ENCODE results near the gene SMPD1. TPM values are rescaled to one million over a fixed set of nuclear protein-coding genes. Genes with fewer than 3 reads are reported as not detected.
"Not testable (repeated sequence)": the region's sequence is repeated elsewhere in the genome, so short reads cannot be mapped to it uniquely, and the experiment has no call there.

SMPD1 gene
- total RNA-seq, 1 donor from 2014 or later = 16.0 TPM

- no peaks in the 10 kb centered on the region for H3K36me3 Mint-ChIP-seq (ENCODE audit: low read depth)
- no peaks in the 10 kb centered on the region for H3K9me3 Mint-ChIP-seq
- H3K27me3 Mint-ChIP-seq (ENCODE audit: low read depth) = no peaks in the 10 kb centered on the region
- peaks cover 3% of the 10 kb centered on the region for H3K4me1 Mint-ChIP-seq (ENCODE audit: low read depth)
- intact Hi-C loops (cut with micrococcal nuclease) = loop anchor here (2.0 kb wide), 1 partner anchor 64 kb away; no protein-coding TSS in a partner anchor
- H3K4me3 Mint-ChIP-seq (ENCODE audit: low read depth) = no peak overlapping the region
- H3K27ac Mint-ChIP-seq = no peak overlapping the region
- DNase-seq (ENCODE audit: low spot score) = peak; percentile 59
These were observed 27.2 kb upstream of the SMPD1 start for GRCh38 chr11:6362873-6363678.

- Mint-ChIP-seq H3K27me3 (ENCODE audit: low read depth) (no peaks in the 10 kb centered on the region), H3K36me3 (ENCODE audit: low read depth) (no peaks in the 10 kb centered on the region), H3K9me3 (no peaks in the 10 kb centered on the region), H3K27ac (no peak overlapping the region), H3K4me3 (ENCODE audit: low read depth) (no peak overlapping the region), H3K4me1 (ENCODE audit: low read depth) (no peaks in the 10 kb centered on the region)
- intact Hi-C loops (cut with micrococcal nuclease) = no loop called here
- DNase-seq (ENCODE audit: low spot score) = no peak
These were observed 24.6 kb upstream of the SMPD1 start for GRCh38 chr11:6365659-6366058.

GRCh38 chr11:6371825-6372224, 18.4 kb upstream of the SMPD1 start:
- H3K36me3 Mint-ChIP-seq (ENCODE audit: low read depth) = no peaks in the 10 kb centered on the region
- no peak overlapping the region for H3K4me3 Mint-ChIP-seq (ENCODE audit: low read depth)
- no peak overlapping the region for H3K27ac Mint-ChIP-seq
- H3K4me1 Mint-ChIP-seq (ENCODE audit: low read depth) = peaks cover 4% of the 10 kb centered on the region
- intact Hi-C loops (cut with micrococcal nuclease) = no loop called here
- no peaks in the 10 kb centered on the region for H3K9me3 Mint-ChIP-seq
- no peaks in the 10 kb centered on the region for H3K27me3 Mint-ChIP-seq (ENCODE audit: low read depth)
- DNase-seq (ENCODE audit: low spot score) = no peak

GRCh38 chr11:6377902-6378639, 12.2 kb upstream of the SMPD1 start:
- Mint-ChIP-seq H3K27me3 (ENCODE audit: low read depth) (no peaks in the 10 kb centered on the region), H3K4me1 (ENCODE audit: low read depth) (peaks cover 26% of the 10 kb centered on the region), H3K27ac (peak overlapping the region; percentile 60), H3K9me3 (no peaks in the 10 kb centered on the region), H3K36me3 (ENCODE audit: low read depth) (no peaks in the 10 kb centered on the region), H3K4me3 (ENCODE audit: low read depth) (no peak overlapping the region)
- intact Hi-C loops (cut with micrococcal nuclease) = loop anchor here (2.0 kb wide), 1 partner anchor 103 kb away; the partner anchor contains the start of genes ARFIP2 and TIMM10B
- DNase-seq (ENCODE audit: low spot score) = no peak

- H3K27me3 Mint-ChIP-seq (ENCODE audit: low read depth) = no peaks in the 10 kb centered on the region
- DNase-seq (ENCODE audit: low spot score) = no peak
- no peaks in the 10 kb centered on the region for H3K9me3 Mint-ChIP-seq
- no peaks in the 10 kb centered on the region for H3K36me3 Mint-ChIP-seq (ENCODE audit: low read depth)
- peak overlapping the region; percentile 60 for H3K27ac Mint-ChIP-seq
- no peak overlapping the region for H3K4me3 Mint-ChIP-seq (ENCODE audit: low read depth)
- intact Hi-C loops (cut with micrococcal nuclease) = loop anchor here (2.0 kb wide), 1 partner anchor 102 kb away; the partner anchor contains the start of genes ARFIP2 and TIMM10B
- H3K4me1 Mint-ChIP-seq (ENCODE audit: low read depth) = peaks cover 26% of the 10 kb centered on the region
These were observed 11.7 kb upstream of the SMPD1 start for GRCh38 chr11:6378640-6378989.

GRCh38 chr11:6385046-6385777, 5.1 kb upstream of the SMPD1 start:
- no peaks in the 10 kb centered on the region for H3K9me3 Mint-ChIP-seq
- H3K27ac Mint-ChIP-seq = no peak overlapping the region
- no peaks in the 10 kb centered on the region for H3K27me3 Mint-ChIP-seq (ENCODE audit: low read depth)
- no peak for DNase-seq (ENCODE audit: low spot score)
- intact Hi-C loops (cut with micrococcal nuclease) = no loop called here
- H3K36me3 Mint-ChIP-seq (ENCODE audit: low read depth) = no peaks in the 10 kb centered on the region
- H3K4me3 Mint-ChIP-seq (ENCODE audit: low read depth) = no peak overlapping the region
- peaks cover 13% of the 10 kb centered on the region for H3K4me1 Mint-ChIP-seq (ENCODE audit: low read depth)

GRCh38 chr11:6387811-6388599, 2.3 kb upstream of the SMPD1 start:
- Mint-ChIP-seq H3K27me3 (ENCODE audit: low read depth) (no peaks in the 10 kb centered on the region), H3K4me3 (ENCODE audit: low read depth) (no peak overlapping the region), H3K27ac (no peak overlapping the region), H3K36me3 (ENCODE audit: low read depth) (peaks cover 12% of the 10 kb centered on the region), H3K9me3 (no peaks in the 10 kb centered on the region), H3K4me1 (ENCODE audit: low read depth) (peaks cover 23% of the 10 kb centered on the region)
- no peak for DNase-seq (ENCODE audit: low spot score)
- intact Hi-C loops (cut with micrococcal nuclease) = no loop called here

GRCh38 chr11:6388748-6389147, 1.5 kb upstream of the SMPD1 start:
- no peak overlapping the region for H3K27ac Mint-ChIP-seq
- peaks cover 24% of the 10 kb centered on the region for H3K4me1 Mint-ChIP-seq (ENCODE audit: low read depth)
- H3K36me3 Mint-ChIP-seq (ENCODE audit: low read depth) = peaks cover 18% of the 10 kb centered on the region
- no peaks in the 10 kb centered on the region for H3K27me3 Mint-ChIP-seq (ENCODE audit: low read depth)
- H3K9me3 Mint-ChIP-seq = no peaks in the 10 kb centered on the region
- intact Hi-C loops (cut with micrococcal nuclease) = loop anchor here (1.0 kb wide), 1 partner anchor 68 kb away; the partner anchor contains the start of gene CAVIN3
- H3K4me3 Mint-ChIP-seq (ENCODE audit: low read depth) = no peak overlapping the region
- no peak for DNase-seq (ENCODE audit: low spot score)

- Mint-ChIP-seq H3K4me3 (ENCODE audit: low read depth) (peak overlapping the region; percentile 87), H3K36me3 (ENCODE audit: low read depth) (peaks cover 27% of the 10 kb centered on the region), H3K4me1 (ENCODE audit: low read depth) (peaks cover 24% of the 10 kb centered on the region), H3K9me3 (no peaks in the 10 kb centered on the region), H3K27ac (peak overlapping the region; percentile 65), H3K27me3 (ENCODE audit: low read depth) (no peaks in the 10 kb centered on the region)
- DNase-seq (ENCODE audit: low spot score) = no peak
- intact Hi-C loops (cut with micrococcal nuclease) = loop anchor here (1.0 to 5.0 kb wide), 5 partner anchors 11 to 222 kb away; partner anchors contain the start of genes APBB1, ARFIP2, TAF10 and TIMM10B
These were observed 620 bp downstream of the SMPD1 start for GRCh38 chr11:6390718-6391469.

- no peak overlapping the region for H3K27ac Mint-ChIP-seq
- H3K9me3 Mint-ChIP-seq = no peaks in the 10 kb centered on the region
These were observed 1.4 kb downstream of the SMPD1 start for GRCh38 chr11:6391537-6392134.

GRCh38 chr11:6392251-6392650, 2.0 kb downstream of the SMPD1 start:
- not testable (repeated sequence) for H3K27ac Mint-ChIP-seq; H3K9me3 Mint-ChIP-seq; H3K27me3 Mint-ChIP-seq (ENCODE audit: low read depth); DNase-seq (ENCODE audit: low spot score)
- Mint-ChIP-seq H3K4me1 (ENCODE audit: low read depth) (peaks cover 26% of the 10 kb centered on the region), H3K4me3 (ENCODE audit: low read depth) (peak overlapping the region; percentile 40), H3K36me3 (ENCODE audit: low read depth) (peaks cover 31% of the 10 kb centered on the region)
- intact Hi-C loops (cut with micrococcal nuclease) = loop anchor here (5.0 kb wide), 1 partner anchor 45 kb away; no protein-coding TSS in a partner anchor

More at GRCh38 chr11:6391537-6392134, 1.4 kb downstream of the SMPD1 start:
- H3K36me3 Mint-ChIP-seq (ENCODE audit: low read depth) = peaks cover 30% of the 10 kb centered on the region
- no peak for DNase-seq (ENCODE audit: low spot score)
- intact Hi-C loops (cut with micrococcal nuclease) = loop anchor here (2.0 to 5.0 kb wide), 2 partner anchors 46 to 221 kb away; partner anchors contain the start of gene TAF10
- no peaks in the 10 kb centered on the region for H3K27me3 Mint-ChIP-seq (ENCODE audit: low read depth)
- H3K4me3 Mint-ChIP-seq (ENCODE audit: low read depth) = peak overlapping the region; percentile 87
- peaks cover 26% of the 10 kb centered on the region for H3K4me1 Mint-ChIP-seq (ENCODE audit: low read depth)

Data from activated T-helper 2 cell treated with anti-CD3 and anti-CD28 coated beads, Interferon-gamma antibody, Interleukin-2, Interleukin-4, amounts not matched to agents 10 μg/mL and 5 μg/mL and 100 μg/mL, durations not matched to agents 14 hours and 24 hours and 36 hours (primary cell).